ENCODE measurements around the gene RHOG.

DNA sequence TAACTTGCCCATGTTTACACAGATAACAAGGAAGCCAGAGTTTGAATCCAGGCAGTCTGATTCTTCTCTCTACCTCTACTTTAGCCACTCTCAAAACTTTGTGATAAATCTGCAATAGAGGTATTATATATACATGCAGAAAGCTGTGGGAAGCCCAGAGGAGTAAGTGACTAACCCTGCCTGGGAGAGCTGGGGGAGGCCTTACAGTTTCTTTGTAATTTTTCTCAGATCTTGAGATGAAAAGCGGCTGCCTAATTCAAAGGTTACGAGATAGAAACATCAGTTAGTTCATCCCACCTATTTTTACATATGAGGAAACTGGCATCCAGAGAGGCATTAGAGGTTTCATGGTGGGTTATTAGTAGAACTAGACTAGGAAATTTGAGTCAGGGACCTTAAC is 19.6 kb upstream of the RHOG start:
- TF ChIP-seq POLR2A (IDR thresholded peaks at IDR 0.05; ENCODE audit: low read depth, low read length), result no peak
- no peak for TF ChIP-seq POLR2AphosphoS5 (IDR thresholded peaks at IDR 0.05; ENCODE audit: low read depth, low read length)
